Measurements from ENCODE around the gene TFEB.

The TFEB gene

GRCh38 chr6:41648070-41648585, 87.3 kb downstream of the TFEB start:
- no peak for DNase-seq

- no peak for DNase-seq
Observed at GRCh38 chr6:41647061-41647511, 88.3 kb downstream of the TFEB start.

- DNase-seq, result no peak
Observed at GRCh38 chr6:41646026-41646795, 89.2 kb downstream of the TFEB start.

- no peak for DNase-seq
Observed at GRCh38 chr6:41645007-41645618, 90.3 kb downstream of the TFEB start.

GRCh38 chr6:41644297-41644879, 91.0 kb downstream of the TFEB start:
- no peak for DNase-seq

GRCh38 chr6:41643899-41644269, 91.5 kb downstream of the TFEB start:
- DNase-seq, result no peak

GRCh38 chr6:41642960-41643898, 92.2 kb downstream of the TFEB start:
- DNase-seq, result no peak

- DNase-seq, result no peak
Observed at GRCh38 chr6:41642090-41642959, 93.1 kb downstream of the TFEB start.

GRCh38 chr6:41641352-41641925, 94.0 kb downstream of the TFEB start:
- DNase-seq, result no peak

GRCh38 chr6:41640426-41640825, 95.0 kb downstream of the TFEB start:
- DNase-seq, result no peak

- DNase-seq, result no peak
Observed at GRCh38 chr6:41639809-41640371, 95.5 kb downstream of the TFEB start.

- no peak for DNase-seq
Observed at GRCh38 chr6:41638935-41639808, 96.2 kb downstream of the TFEB start.

GRCh38 chr6:41638002-41638934, 97.1 kb downstream of the TFEB start, which contains the start of gene MDFI:
MDFI (plus strand) TSS chr6:41638468; CDS start chr6:41638750, 282 bp downstream.
- no peak for DNase-seq

GRCh38 chr6:41637194-41638001, 98.0 kb downstream of the TFEB start:
- no peak for DNase-seq

GRCh38 chr6:41636833-41637193, 98.6 kb downstream of the TFEB start:
- DNase-seq, result no peak

GRCh38 chr6:41635365-41635764, 100.0 kb downstream of the TFEB start:
- no peak for DNase-seq

GRCh38 chr6:41634657-41635056, 100.8 kb downstream of the TFEB start:
- DNase-seq, result no peak
